ENCODE measurements around the gene CDH24. TPM values are rescaled to one million over a fixed set of nuclear protein-coding genes. Genes with fewer than 3 reads are reported as not detected.

Gene CDH24
- total and polyA plus RNA-seq, 2 of the 8 experiments (the other 6 are each of a cell fraction or from before 2014, with no cell fraction given) = 18.1 to 27.6 TPM

DNA sequence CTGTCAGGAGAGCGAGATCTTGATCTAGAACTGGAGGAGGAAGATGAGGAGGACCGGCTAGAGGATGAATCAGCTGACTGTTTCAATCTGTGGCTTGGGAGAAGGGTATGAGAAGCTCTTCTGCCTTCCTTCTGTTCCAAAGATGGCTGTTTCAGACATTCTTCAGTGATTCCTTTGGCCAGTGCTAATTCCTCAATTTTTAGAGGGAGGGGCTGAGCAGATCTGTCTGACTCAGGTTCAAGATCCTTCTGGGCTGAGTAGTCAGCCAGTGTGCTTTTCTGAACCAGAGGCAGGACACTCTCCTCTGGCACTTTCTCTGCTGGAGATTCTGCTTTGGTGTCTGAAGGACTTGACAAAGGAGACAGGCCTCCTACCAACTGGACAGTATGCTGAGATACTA is 22.4 kb upstream of the CDH24 start:
- Histone ChIP-seq H3K27ac (ENCODE audit: low read depth, low read length) (no peak overlapping the region), H4K20me1 (replicated peaks in 1 of 2; ENCODE audit: control insufficient read depth in 1 of 2, insufficient read depth in 2 of 2, low read length in 2 of 2) (peaks cover 1 to 12% of the 10 kb centered on the region in 2 experiments), H3K36me3 (ENCODE audit: control insufficient read depth in 2 of 4, insufficient read depth in 4 of 4, low read length in 3 of 4) (peaks cover 34 to 90% (median 67%) of the 10 kb centered on the region in 4 experiments), H3K14ac (ENCODE audit: insufficient read length) (no peak overlapping the region), H2BK15ac (ENCODE audit: low read length) (no peak overlapping the region), H3K56ac (replicated peaks; ENCODE audit: insufficient read length, low read depth, low read length) (no peak overlapping the region), H2BK12ac (ENCODE audit: low read depth, low read length) (no peak overlapping the region), H2BK20ac (ENCODE audit: low read length) (no peak overlapping the region), H3K18ac (ENCODE audit: extremely low read depth, low read length) (no peak overlapping the region), H3K23ac (ENCODE audit: insufficient read length) (no peak overlapping the region), H4K8ac (ENCODE audit: extremely low read depth, insufficient read depth, low read length) (no peak overlapping the region), H4K5ac (ENCODE audit: insufficient read length, low read depth, low read length) (no peak overlapping the region), H2AK5ac (ENCODE audit: low read depth, low read length) (no peak overlapping the region), H3K4me2 (ENCODE audit: insufficient read depth in 1 of 2, low read depth in 2 of 2, low read length in 2 of 2) (no peak overlapping the region), H2AFZ (ENCODE audit: low read length) (no peak overlapping the region), H3K27me3 (replicated peaks in 1 of 4; ENCODE audit: control insufficient read depth in 3 of 4, extremely low read depth in 1 of 4, insufficient read depth in 3 of 4, low read length in 3 of 4) (no peaks in the 10 kb centered on the region), H3K9ac (replicated peaks in 1 of 4; ENCODE audit: extremely low read depth in 1 of 4, low read depth in 3 of 4, low read length in 3 of 4) (no peak overlapping the region), H3K23me2 (ENCODE audit: low read depth, low read length) (no peaks in the 10 kb centered on the region; the same call in 1 of the 2 replicates), H3K79me1 (ENCODE audit: low read depth, low read length) (no peaks in the 10 kb centered on the region), H2BK5ac (ENCODE audit: low read depth, low read length) (no peak overlapping the region), H3K9me3 (ENCODE audit: insufficient read depth in 2 of 2, low read depth in 1 of 2, low read length in 1 of 2) (no peaks in the 10 kb centered on the region; a peak in 1 of 4 replicates), H4K91ac (replicated peaks; ENCODE audit: insufficient read length, low read length) (no peak overlapping the region), H3K79me2 (ENCODE audit: control insufficient read depth in 1 of 2, insufficient read depth in 2 of 2, low read length in 2 of 2) (peaks cover 4 to 10% of the 10 kb centered on the region in 2 experiments; a peak in 1 of 4 replicates), H3K4me3 (ENCODE audit: extremely low read depth in 1 of 4, insufficient read depth in 2 of 4, low read depth in 3 of 4, low read length in 4 of 4) (no peak overlapping the region), H3K4me1 (replicated peaks in 1 of 4; ENCODE audit: control insufficient read depth in 3 of 4, insufficient read depth in 4 of 4, low read length in 3 of 4) (no peaks in the 10 kb centered on the region), H2BK120ac (replicated peaks; ENCODE audit: low read depth, low read length) (no peak overlapping the region), H3K4ac (replicated peaks; ENCODE audit: insufficient read length, low read depth, low read length) (no peak overlapping the region)
- CTCF ChIA-PET (ENCODE audit: partially characterized antibody) = interaction anchor here (0.8 to 4.7 kb wide), 6 partner anchors 9 to 106 kb away, joined by 4 to 35 read pairs (median 4); no protein-coding TSS in a partner anchor
- TF ChIP-seq EZH2 (IDR thresholded peaks at IDR 0.05; ENCODE audit: low read depth, low read length, severe bottlenecking) (no peak), SIRT6 (IDR thresholded peaks at IDR 0.05; ENCODE audit: low read length) (no peak), CBX8 (IDR thresholded peaks at IDR 0.05; ENCODE audit: borderline replicate concordance, low read depth, low read length) (no peak), CHD1 (IDR thresholded peaks at IDR 0.05; ENCODE audit: low read depth, low read length) (no peak), HDAC6 (IDR thresholded peaks at IDR 0.05; ENCODE audit: low read depth, low read length) (no peak)
- POLR2A ChIA-PET (ENCODE audit: partially characterized antibody) = interaction anchor here (0.8 to 4.6 kb wide), 2 partner anchors 10 to 15 kb away, joined by 4 to 24 read pairs; partner anchors contain the start of genes ACIN1 and C14orf119
- FAIRE-seq (no peak), DNase-seq (ENCODE audit: low read depth in 1 of 2, low spot score in 2 of 2) (no peak)
- WGBS, 2 experiments (ENCODE audit: extremely low coverage in 1 of 2, insufficient coverage in 1 of 2, insufficient read length in 1 of 2, insufficient replicate concordance in 2 of 2, low coverage in 1 of 2, low lambda C conversion rate in 2 of 2, missing lambda C conversion rate in 1 of 2) = 90% methylated on average over 2 of the region's 2 CpGs; no CpG with 5 or more reads in 1 of the 2 experiments

Measured in H1 (cell line).